ENCODE results near the gene DARS1. TPM values are rescaled to one million over a fixed set of nuclear protein-coding genes. Genes with fewer than 3 reads are reported as not detected.

The DARS1 gene
- total and polyA plus RNA-seq, 2 experiments from 2014 or later, result 115 to 148 TPM

DNA sequence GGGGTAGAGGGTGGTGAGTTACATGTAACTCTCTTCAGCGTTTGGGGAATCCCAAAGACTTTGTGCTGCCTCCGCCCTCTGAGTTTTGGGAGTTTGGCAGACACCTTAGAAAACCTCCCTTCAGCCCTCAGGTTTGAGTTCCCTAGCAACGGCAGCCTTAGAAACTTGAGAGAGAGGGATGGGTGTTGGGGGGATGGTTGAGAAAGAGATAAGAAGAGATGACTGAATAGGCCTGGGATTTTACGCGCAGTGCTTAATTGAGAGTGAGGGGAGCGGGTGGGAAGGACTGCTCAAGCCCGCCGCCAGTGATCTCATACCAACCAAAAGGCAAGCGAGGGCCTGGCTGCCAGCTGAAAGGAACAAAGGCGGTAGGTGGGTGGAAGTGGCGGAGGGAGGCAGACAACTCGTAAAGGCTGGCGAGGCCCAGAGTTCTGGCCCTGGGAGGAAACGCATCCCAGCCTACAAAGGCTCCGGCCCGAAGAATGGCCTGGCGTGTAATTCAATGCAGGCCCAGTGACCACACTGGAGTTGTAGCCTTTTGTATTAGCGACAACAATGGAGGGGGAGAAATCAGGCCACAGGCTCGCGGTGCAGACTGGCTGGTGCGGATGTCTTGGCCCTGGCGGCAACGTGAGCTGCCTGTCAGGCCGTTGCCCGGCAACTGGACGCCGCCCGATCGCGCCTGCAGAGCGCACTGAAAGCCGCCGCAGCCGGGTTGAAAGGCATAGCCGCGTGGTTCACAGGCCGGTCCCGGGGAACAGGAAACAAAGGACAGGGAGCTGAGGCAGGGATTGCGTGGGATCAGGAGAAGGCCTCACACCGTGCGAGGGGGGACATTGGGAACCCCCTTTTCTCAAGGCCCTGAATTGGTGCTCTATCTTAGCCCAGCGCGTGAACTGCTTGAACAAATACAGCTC lies 39.9 kb upstream of the DARS1 start (continued):
- TF ChIP-seq, protein P1, sequence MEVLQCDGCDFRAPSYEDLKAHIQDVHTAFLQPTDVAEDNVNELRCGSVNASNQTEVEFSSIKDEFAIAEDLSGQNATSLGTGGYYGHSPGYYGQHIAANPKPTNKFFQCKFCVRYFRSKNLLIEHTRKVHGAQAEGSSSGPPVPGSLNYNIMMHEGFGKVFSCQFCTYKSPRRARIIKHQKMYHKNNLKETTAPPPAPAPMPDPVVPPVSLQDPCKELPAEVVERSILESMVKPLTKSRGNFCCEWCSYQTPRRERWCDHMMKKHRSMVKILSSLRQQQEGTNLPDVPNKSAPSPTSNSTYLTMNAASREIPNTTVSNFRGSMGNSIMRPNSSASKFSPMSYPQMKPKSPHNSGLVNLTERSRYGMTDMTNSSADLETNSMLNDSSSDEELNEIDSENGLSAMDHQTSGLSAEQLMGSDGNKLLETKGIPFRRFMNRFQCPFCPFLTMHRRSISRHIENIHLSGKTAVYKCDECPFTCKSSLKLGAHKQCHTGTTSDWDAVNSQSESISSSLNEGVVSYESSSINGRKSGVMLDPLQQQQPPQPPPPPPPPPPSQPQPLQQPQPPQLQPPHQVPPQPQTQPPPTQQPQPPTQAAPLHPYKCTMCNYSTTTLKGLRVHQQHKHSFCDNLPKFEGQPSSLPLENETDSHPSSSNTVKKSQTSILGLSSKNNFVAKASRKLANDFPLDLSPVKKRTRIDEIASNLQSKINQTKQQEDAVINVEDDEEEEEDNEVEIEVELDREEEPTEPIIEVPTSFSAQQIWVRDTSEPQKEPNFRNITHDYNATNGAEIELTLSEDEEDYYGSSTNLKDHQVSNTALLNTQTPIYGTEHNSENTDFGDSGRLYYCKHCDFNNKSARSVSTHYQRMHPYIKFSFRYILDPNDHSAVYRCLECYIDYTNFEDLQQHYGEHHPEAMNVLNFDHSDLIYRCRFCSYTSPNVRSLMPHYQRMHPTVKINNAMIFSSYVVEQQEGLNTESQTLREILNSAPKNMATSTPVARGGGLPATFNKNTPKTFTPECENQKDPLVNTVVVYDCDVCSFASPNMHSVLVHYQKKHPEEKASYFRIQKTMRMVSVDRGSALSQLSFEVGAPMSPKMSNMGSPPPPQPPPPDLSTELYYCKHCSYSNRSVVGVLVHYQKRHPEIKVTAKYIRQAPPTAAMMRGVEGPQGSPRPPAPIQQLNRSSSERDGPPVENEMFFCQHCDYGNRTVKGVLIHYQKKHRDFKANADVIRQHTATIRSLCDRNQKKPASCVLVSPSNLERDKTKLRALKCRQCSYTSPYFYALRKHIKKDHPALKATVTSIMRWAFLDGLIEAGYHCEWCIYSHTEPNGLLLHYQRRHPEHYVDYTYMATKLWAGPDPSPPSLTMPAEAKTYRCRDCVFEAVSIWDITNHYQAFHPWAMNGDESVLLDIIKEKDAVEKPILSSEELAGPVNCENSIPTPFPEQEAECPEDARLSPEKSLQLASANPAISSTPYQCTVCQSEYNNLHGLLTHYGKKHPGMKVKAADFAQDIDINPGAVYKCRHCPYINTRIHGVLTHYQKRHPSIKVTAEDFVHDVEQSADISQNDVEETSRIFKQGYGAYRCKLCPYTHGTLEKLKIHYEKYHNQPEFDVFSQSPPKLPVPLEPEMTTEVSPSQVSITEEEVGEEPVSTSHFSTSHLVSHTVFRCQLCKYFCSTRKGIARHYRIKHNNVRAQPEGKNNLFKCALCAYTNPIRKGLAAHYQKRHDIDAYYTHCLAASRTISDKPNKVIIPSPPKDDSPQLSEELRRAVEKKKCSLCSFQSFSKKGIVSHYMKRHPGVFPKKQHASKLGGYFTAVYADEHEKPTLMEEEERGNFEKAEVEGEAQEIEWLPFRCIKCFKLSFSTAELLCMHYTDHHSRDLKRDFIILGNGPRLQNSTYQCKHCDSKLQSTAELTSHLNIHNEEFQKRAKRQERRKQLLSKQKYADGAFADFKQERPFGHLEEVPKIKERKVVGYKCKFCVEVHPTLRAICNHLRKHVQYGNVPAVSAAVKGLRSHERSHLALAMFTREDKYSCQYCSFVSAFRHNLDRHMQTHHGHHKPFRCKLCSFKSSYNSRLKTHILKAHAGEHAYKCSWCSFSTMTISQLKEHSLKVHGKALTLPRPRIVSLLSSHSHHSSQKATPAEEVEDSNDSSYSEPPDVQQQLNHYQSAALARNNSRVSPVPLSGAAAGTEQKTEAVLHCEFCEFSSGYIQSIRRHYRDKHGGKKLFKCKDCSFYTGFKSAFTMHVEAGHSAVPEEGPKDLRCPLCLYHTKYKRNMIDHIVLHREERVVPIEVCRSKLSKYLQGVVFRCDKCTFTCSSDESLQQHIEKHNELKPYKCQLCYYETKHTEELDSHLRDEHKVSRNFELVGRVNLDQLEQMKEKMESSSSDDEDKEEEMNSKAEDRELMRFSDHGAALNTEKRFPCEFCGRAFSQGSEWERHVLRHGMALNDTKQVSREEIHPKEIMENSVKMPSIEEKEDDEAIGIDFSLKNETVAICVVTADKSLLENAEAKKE (CRISPR knock-in tag; IDR thresholded peaks at IDR 0.05), result no peak
- no peak for TF ChIP-seq ETS1 (IDR thresholded peaks at IDR 0.05)
- TF ChIP-seq ZNF331 (CRISPR knock-in tag; IDR thresholded peaks at IDR 0.05; ENCODE audit: low read depth), result no peak
- TF ChIP-seq REST (IDR thresholded peaks at IDR 0.05; ENCODE audit: unreplicated experiment), result no peak
- no peak; the same call in 1 of the 2 replicates for TF ChIP-seq CREB1 (CRISPR knock-in tag; IDR thresholded peaks at IDR 0.05; ENCODE audit: low read depth)

Data from GM23338 (cell line).